Astrocyte (in vitro differentiated cells and primary cell): ENCODE results near the gene KRT72. TPM values are rescaled to one million over a fixed set of nuclear protein-coding genes. Genes with fewer than 3 reads are reported as not detected.

Source experiments
- DNase-seq: peaks from one replicate; pipeline ENCODE4 v3.0.0-alpha.2; 2010; ENCODE audit warnings: low read depth
- FAIRE-seq: peaks from 2 replicates; lab custom pipeline; 2011; peaks lifted over from hg19 to GRCh38; lab: Jason Lieb, UNC
- H2AFZ ChIP-seq: 2 replicates; pipeline ENCODE4 v1.6.0; 2012; ENCODE audit warnings: low read depth, low read length, inconsistent platforms
- H3K27ac ChIP-seq: 2 replicates; pipeline ENCODE4 v1.5.1; 2011; ENCODE audit warnings: low read depth, low read length, inconsistent platforms
- H3K27me3 ChIP-seq: 2 replicates; pipeline ENCODE4 v1.6.0; 2011; ENCODE audit warnings: low read length, inconsistent platforms; ENCODE audit not compliant: insufficient read depth
- H3K36me3 ChIP-seq: 2 replicates; pipeline ENCODE4 v1.5.1; 2011; ENCODE audit warnings: low read length, inconsistent platforms; ENCODE audit not compliant: insufficient read depth
- H3K4me1 ChIP-seq: 2 replicates; pipeline ENCODE4 v1.5.1; 2011; ENCODE audit warnings: low read length, inconsistent platforms; ENCODE audit not compliant: insufficient read depth
- H3K4me2 ChIP-seq: 2 replicates; pipeline ENCODE4 v1.6.0; 2012; ENCODE audit warnings: low read length, inconsistent platforms
- H3K4me3 ChIP-seq: 2 replicates; pipeline ENCODE4 v1.5.1; 2011; ENCODE audit warnings: low read depth, mild to moderate bottlenecking, low read length, inconsistent platforms; ENCODE audit not compliant: insufficient read depth
- H3K79me2 ChIP-seq: 2 replicates; pipeline ENCODE4 v1.6.0; 2012; ENCODE audit warnings: mild to moderate bottlenecking, low read length, inconsistent platforms; ENCODE audit not compliant: insufficient read depth
- H3K9ac ChIP-seq: 2 replicates; pipeline ENCODE4 v1.6.0; 2012; ENCODE audit warnings: mild to moderate bottlenecking, low read length, inconsistent platforms
- H3K9me3 ChIP-seq: 2 replicates; pipeline ENCODE4 v1.5.1; 2012; ENCODE audit warnings: low read depth, mild to moderate bottlenecking, low read length, inconsistent platforms; ENCODE audit not compliant: insufficient read depth
- H4K20me1 ChIP-seq: 2 replicates; pipeline ENCODE4 v1.6.0; 2012; ENCODE audit warnings: low read length, inconsistent platforms; ENCODE audit not compliant: insufficient read depth
- H3K27ac Mint-ChIP-seq: one replicate; pipeline ENCODE4 v1.8.0; 2021; ENCODE audit warnings: mild to moderate bottlenecking, mixed read lengths; ENCODE audit not compliant: unreplicated experiment
- H3K27me3 Mint-ChIP-seq: one replicate; pipeline ENCODE4 v1.8.0; 2021; ENCODE audit warnings: low read depth, mixed read lengths; ENCODE audit not compliant: unreplicated experiment
- H3K36me3 Mint-ChIP-seq: one replicate; pipeline ENCODE4 v1.8.0; 2021; ENCODE audit warnings: low read depth, mixed read lengths; ENCODE audit not compliant: unreplicated experiment
- H3K4me1 Mint-ChIP-seq: one replicate; pipeline ENCODE4 v1.8.0; 2021; ENCODE audit warnings: low read depth, mixed read lengths; ENCODE audit not compliant: unreplicated experiment
- H3K4me3 Mint-ChIP-seq: one replicate; pipeline ENCODE4 v1.8.0; 2021; ENCODE audit warnings: mild to moderate bottlenecking, moderate library complexity, mixed read lengths; ENCODE audit not compliant: unreplicated experiment
- H3K9me3 Mint-ChIP-seq: one replicate; pipeline ENCODE4 v1.8.0; 2021; ENCODE audit warnings: mild to moderate bottlenecking, mixed read lengths; ENCODE audit not compliant: unreplicated experiment
- EZH2 ChIP-seq: IDR thresholded peaks from 2 replicates; pipeline ENCODE4 v1.6.1; 2012; ENCODE audit warnings: mild to moderate bottlenecking, low read length, inconsistent platforms; ENCODE audit not compliant: insufficient read depth
- total RNA-seq: library from RNA; stranded (reverse); gene quantifications from 2 replicates; pipeline ENCODE4 v1.2.1, GENCODE V29; 2021
- TF ChIP-seq, protein P1 (sequence below): IDR thresholded peaks from 2 replicates; pipeline ENCODE4 v1.5.1; 2011; ENCODE audit warnings: low read depth, mild to moderate bottlenecking, inconsistent platforms, low read length, moderate library complexity; ENCODE audit not compliant: insufficient read depth

KRT72 gene
- total RNA-seq, 1 donor from 2014 or later: not detected

DNA sequence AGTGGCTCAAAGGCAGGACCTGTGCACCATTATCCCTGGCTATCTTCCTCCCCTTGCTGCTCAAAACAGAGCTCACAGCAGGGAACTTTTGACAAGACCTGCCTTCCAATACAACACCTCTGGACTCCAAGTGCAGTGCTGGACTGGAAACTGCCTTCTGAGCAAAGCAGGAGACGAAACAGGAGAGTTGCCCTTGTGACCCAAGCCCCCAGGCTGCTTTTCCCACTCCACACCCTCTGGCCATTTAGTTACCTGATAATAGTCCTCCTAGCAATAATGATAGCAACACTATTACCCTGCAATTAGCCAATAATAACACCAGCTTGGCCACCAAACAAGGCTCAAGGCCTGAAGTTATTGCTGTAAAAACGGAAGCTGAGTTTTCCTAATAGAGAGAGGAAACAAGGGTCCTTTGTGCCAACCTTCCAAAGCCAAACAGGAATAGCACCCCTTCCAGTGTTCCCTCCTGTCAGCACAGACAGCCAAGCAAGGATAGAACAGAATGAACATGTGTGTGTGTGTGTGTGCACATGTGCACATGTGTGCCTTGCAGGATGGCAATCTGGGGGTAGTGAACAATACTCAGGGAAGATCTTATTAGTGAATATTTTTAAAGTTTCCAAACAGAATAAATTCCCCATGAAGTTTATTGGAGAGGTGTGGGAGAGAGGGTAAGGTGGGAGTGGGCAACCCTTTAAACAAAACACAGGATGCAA, 26.3 kb upstream of the KRT72 start:
- Histone ChIP-seq H3K4me2 (no peak overlapping the region), H3K79me2 (no peaks in the 10 kb centered on the region), H3K4me3 (no peak overlapping the region), H3K9me3 (no peaks in the 10 kb centered on the region), H2AFZ (no peak overlapping the region), H3K4me1 (no peaks in the 10 kb centered on the region), H3K36me3 (no peaks in the 10 kb centered on the region), H3K9ac (no peak overlapping the region), H4K20me1 (no peaks in the 10 kb centered on the region), H3K27ac (no peak overlapping the region), H3K27me3 (peaks cover 23% of the 10 kb centered on the region)
- no peaks in the 10 kb centered on the region for H3K36me3 Mint-ChIP-seq
- no peaks in the 10 kb centered on the region for H3K4me1 Mint-ChIP-seq
- H3K9me3 Mint-ChIP-seq: no peaks in the 10 kb centered on the region
- H3K27ac Mint-ChIP-seq: no peak overlapping the region
- FAIRE-seq (no peak), DNase-seq (no peak)
- peaks cover 59% of the 10 kb centered on the region for H3K27me3 Mint-ChIP-seq
- H3K4me3 Mint-ChIP-seq: no peak overlapping the region
- TF ChIP-seq EZH2: no peak
- TF ChIP-seq, protein P1, sequence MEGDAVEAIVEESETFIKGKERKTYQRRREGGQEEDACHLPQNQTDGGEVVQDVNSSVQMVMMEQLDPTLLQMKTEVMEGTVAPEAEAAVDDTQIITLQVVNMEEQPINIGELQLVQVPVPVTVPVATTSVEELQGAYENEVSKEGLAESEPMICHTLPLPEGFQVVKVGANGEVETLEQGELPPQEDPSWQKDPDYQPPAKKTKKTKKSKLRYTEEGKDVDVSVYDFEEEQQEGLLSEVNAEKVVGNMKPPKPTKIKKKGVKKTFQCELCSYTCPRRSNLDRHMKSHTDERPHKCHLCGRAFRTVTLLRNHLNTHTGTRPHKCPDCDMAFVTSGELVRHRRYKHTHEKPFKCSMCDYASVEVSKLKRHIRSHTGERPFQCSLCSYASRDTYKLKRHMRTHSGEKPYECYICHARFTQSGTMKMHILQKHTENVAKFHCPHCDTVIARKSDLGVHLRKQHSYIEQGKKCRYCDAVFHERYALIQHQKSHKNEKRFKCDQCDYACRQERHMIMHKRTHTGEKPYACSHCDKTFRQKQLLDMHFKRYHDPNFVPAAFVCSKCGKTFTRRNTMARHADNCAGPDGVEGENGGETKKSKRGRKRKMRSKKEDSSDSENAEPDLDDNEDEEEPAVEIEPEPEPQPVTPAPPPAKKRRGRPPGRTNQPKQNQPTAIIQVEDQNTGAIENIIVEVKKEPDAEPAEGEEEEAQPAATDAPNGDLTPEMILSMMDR: no peak

DNA sequence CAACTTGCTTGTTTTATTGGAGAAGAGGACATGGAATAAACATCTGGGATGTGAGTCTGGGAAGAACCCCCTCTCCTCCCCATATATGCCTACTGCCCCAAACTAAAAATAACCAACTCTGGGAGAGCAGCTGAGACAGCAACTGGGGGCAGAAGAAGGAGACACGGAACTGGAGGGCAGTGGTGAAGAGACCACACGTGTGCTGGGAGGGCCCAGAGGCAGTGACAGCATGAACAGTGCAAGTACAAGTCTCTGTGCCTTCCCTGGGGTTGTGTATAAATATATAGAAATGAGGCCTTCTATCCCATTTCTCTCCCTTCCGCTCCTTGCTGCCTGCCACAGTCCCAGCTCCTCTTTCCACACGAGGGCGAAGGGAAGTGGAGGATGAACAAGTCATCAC, 21.1 kb upstream of the KRT72 start:
- H3K36me3 Mint-ChIP-seq: no peaks in the 10 kb centered on the region
- no peak for FAIRE-seq

More for the DNA sequence above, 21.1 kb upstream of the KRT72 start:
- Histone ChIP-seq H3K4me2 (no peak overlapping the region), H3K9me3 (no peaks in the 10 kb centered on the region), H3K9ac (no peak overlapping the region), H3K79me2 (no peaks in the 10 kb centered on the region), H2AFZ (no peak overlapping the region), H4K20me1 (no peaks in the 10 kb centered on the region), H3K4me3 (no peak overlapping the region), H3K4me1 (no peaks in the 10 kb centered on the region), H3K36me3 (no peaks in the 10 kb centered on the region), H3K27ac (no peak overlapping the region), H3K27me3 (peaks cover 13% of the 10 kb centered on the region)
- Mint-ChIP-seq H3K9me3 (no peaks in the 10 kb centered on the region), H3K27me3 (peaks cover 46% of the 10 kb centered on the region), H3K4me3 (no peak overlapping the region), H3K27ac (no peak overlapping the region), H3K4me1 (no peaks in the 10 kb centered on the region)
- DNase-seq: no peak
- TF ChIP-seq EZH2: no peak
- TF ChIP-seq, protein P1: no peak
